DOHH2 (cell line): ENCODE results near the gene ADK.
A peak's percentile ranks its signal among the peaks of the same experiment; 100 is the strongest.

Source experiments
- H3F3A ChIP-seq: fragments of 200-600 bp; sonication (generic), shearing (Covaris generic); 2 replicates; pipeline ENCODE4 v1.6.0; 2016; ENCODE audit warnings: antibody characterized with exemption, mild to moderate bottlenecking; ENCODE audit not compliant: control insufficient read depth, insufficient read depth
- H3K27ac ChIP-seq: fragments of 200-600 bp; sonication (generic); 2 replicates; pipeline ENCODE4 v1.5.1; 2014; ENCODE audit warnings: low read depth, mild to moderate bottlenecking, low read length, moderate library complexity
- H3K27me3 ChIP-seq: fragments of 200-600 bp; sonication (generic); 2 replicates; pipeline ENCODE4 v1.6.1; 2014; ENCODE audit warnings: mild to moderate bottlenecking, low read length, mixed read lengths; ENCODE audit not compliant: control insufficient read depth
- H3K36me3 ChIP-seq: fragments of 200-600 bp; sonication (generic); 2 replicates; pipeline ENCODE4 v1.6.1; 2014; ENCODE audit warnings: mild to moderate bottlenecking, low read length, moderate library complexity, mixed read lengths; ENCODE audit not compliant: control insufficient read depth
- H3K4me1 ChIP-seq: fragments of 200-600 bp; sonication (generic); 2 replicates; pipeline ENCODE4 v1.6.1; 2014; ENCODE audit warnings: mild to moderate bottlenecking, low read length, mixed read lengths; ENCODE audit not compliant: control insufficient read depth
- H3K4me2 ChIP-seq: fragments of 200-600 bp; sonication (generic); 2 replicates; pipeline ENCODE4 v1.6.0; 2014; ENCODE audit warnings: mild to moderate bottlenecking, low read length, moderate library complexity
- H3K4me3 ChIP-seq: fragments of 200-600 bp; sonication (generic); 2 replicates; pipeline ENCODE4 v1.5.1; 2014; ENCODE audit warnings: mild to moderate bottlenecking, low read length, mixed read lengths
- H3K79me2 ChIP-seq: fragments of 200-600 bp; sonication (generic); 2 replicates; pipeline ENCODE4 v1.6.1; 2014; ENCODE audit warnings: mild to moderate bottlenecking, low read length, mixed read lengths; ENCODE audit not compliant: control insufficient read depth
- H3K9me2 ChIP-seq: fragments of 200-600 bp; sonication (generic); replicated peaks from 2 replicates; pipeline ENCODE4 v1.6.1; 2014; ENCODE audit warnings: mild to moderate bottlenecking, low read length, mixed read lengths; ENCODE audit not compliant: control insufficient read depth
- H3K9me3 ChIP-seq: fragments of 200-600 bp; sonication (generic); 2 replicates; pipeline ENCODE4 v1.6.1; 2014; ENCODE audit warnings: antibody characterized with exemption, low read length, mixed read lengths; ENCODE audit not compliant: control insufficient read depth, insufficient read depth
- H4K20me1 ChIP-seq: fragments of 200-600 bp; sonication (generic); 2 replicates; pipeline ENCODE4 v1.6.0; 2014; ENCODE audit warnings: low read depth, mild to moderate bottlenecking, antibody characterized with exemption, low read length, moderate library complexity; ENCODE audit not compliant: control insufficient read depth, insufficient read depth
- CTCF ChIP-seq: fragments of 200-600 bp; sonication (generic); IDR thresholded peaks from one replicate; pipeline ENCODE4 v1.5.1; 2014; ENCODE audit warnings: antibody characterized with exemption, mild to moderate bottlenecking, low read depth, low read length; ENCODE audit not compliant: poor library complexity, severe bottlenecking
- EZH2phosphoT487 ChIP-seq: fragments of 200-600 bp; sonication (generic); IDR thresholded peaks from 2 replicates; pipeline ENCODE4 v1.6.1; 2017; ENCODE audit warnings: borderline replicate concordance, mild to moderate bottlenecking, antibody characterized with exemption, low read length, moderate library complexity, mixed read lengths

ADK gene

GRCh38 chr10:74238516-74238915 lies 87.5 kb downstream of the ADK start:
- no peak for TF ChIP-seq EZH2phosphoT487
- no peak for TF ChIP-seq CTCF
- H3K4me2 ChIP-seq, result no peak overlapping the region
- H3K4me3 ChIP-seq, result no peak overlapping the region
- H3K27ac ChIP-seq, result no peak overlapping the region
- no peaks in the 10 kb centered on the region for H3K9me2 ChIP-seq
- 0 out of 2 replicates have a peak, but pooled peaks cover 5% of the 10 kb centered on the region for H3F3A ChIP-seq
- H3K9me3 ChIP-seq, result no peaks in the 10 kb centered on the region
- no peaks in the 10 kb centered on the region for H3K27me3 ChIP-seq
- H3K36me3 ChIP-seq, result peaks cover 8% of the 10 kb centered on the region; the same call in 1 of the 2 replicates
- H3K79me2 ChIP-seq, result no peaks in the 10 kb centered on the region
- H3K4me1 ChIP-seq, result no peaks in the 10 kb centered on the region
- H4K20me1 ChIP-seq, result no peaks in the 10 kb centered on the region

- no peak overlapping the region for H3K4me2 ChIP-seq
- H3K79me2 ChIP-seq, result no peaks in the 10 kb centered on the region
- no peaks in the 10 kb centered on the region for H4K20me1 ChIP-seq
- no peak overlapping the region for H3K27ac ChIP-seq
- H3K4me1 ChIP-seq, result no peaks in the 10 kb centered on the region
- no peaks in the 10 kb centered on the region for H3K9me3 ChIP-seq
- H3K27me3 ChIP-seq, result no peaks in the 10 kb centered on the region
- H3K9me2 ChIP-seq, result no peaks in the 10 kb centered on the region
- peaks cover 8% of the 10 kb centered on the region; the same call in 1 of the 2 replicates for H3K36me3 ChIP-seq
- H3F3A ChIP-seq, result 0 out of 2 replicates have a peak, but pooled peaks cover 5% of the 10 kb centered on the region
- no peak overlapping the region for H3K4me3 ChIP-seq
- TF ChIP-seq EZH2phosphoT487, result no peak
- TF ChIP-seq CTCF, result no peak
These were observed 92.0 kb downstream of the ADK start for GRCh38 chr10:74243067-74243466.

- 0 out of 2 replicates have a peak, but pooled peaks cover 5% of the 10 kb centered on the region for H3F3A ChIP-seq
- no peaks in the 10 kb centered on the region for H3K27me3 ChIP-seq
- H3K36me3 ChIP-seq, result peaks cover 8% of the 10 kb centered on the region; the same call in 1 of the 2 replicates
- no peak overlapping the region for H3K4me2 ChIP-seq
- peak; percentile 56 for TF ChIP-seq CTCF
- no peak for TF ChIP-seq EZH2phosphoT487
- H3K27ac ChIP-seq, result no peak overlapping the region
- no peaks in the 10 kb centered on the region for H3K9me2 ChIP-seq
- H3K4me1 ChIP-seq, result no peaks in the 10 kb centered on the region
- no peaks in the 10 kb centered on the region for H4K20me1 ChIP-seq
- H3K9me3 ChIP-seq, result no peaks in the 10 kb centered on the region
- no peaks in the 10 kb centered on the region for H3K79me2 ChIP-seq
- H3K4me3 ChIP-seq, result no peak overlapping the region
These were observed 93.2 kb downstream of the ADK start for GRCh38 chr10:74244097-74244685.
